HepG2 (cell line): ENCODE measurements around the gene FAM163B.

Experiments used
- ARNTL ChIP-seq: sonication (generic); formaldehyde crosslinking; IDR thresholded peaks from 2 replicates; pipeline ENCODE4 v1.4.0; 2020; ENCODE audit warnings: mild to moderate bottlenecking, missing genetic modification reagents
- FOSL1 ChIP-seq: sonication (generic); formaldehyde crosslinking; IDR thresholded peaks from 2 replicates; pipeline ENCODE4 v1.9.0; 2021; ENCODE audit warnings: missing genetic modification reagents, borderline replicate concordance

DNA sequence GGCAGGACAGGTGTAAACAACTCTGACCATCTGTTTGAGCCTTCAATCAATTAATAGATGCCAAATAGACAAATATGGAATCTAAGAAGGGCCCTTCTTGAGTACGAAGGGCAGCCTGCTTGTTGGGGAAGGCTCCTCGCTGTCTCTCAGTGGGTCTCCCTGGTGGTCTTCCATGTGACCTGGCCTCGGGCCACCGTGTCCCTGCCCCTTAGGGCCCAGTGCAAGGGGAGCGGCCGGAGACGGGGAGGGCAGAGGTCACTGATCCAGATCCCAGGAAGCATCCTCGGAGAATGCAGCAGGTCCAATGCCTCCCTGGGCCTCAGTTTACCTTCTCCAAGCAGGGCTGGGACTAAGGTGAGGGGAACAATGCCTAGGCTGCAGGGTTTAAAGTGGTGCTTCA lies 29.5 kb upstream of the FAM163B start:
- TF ChIP-seq FOSL1 (CRISPR knock-in tag) (no peak), ARNTL (CRISPR knock-in tag) (no peak)
